ENCODE measurements around the gene COX6B2. TPM values are rescaled to one million over a fixed set of nuclear protein-coding genes. Genes with fewer than 3 reads are reported as not detected.

COX6B2 gene
- total RNA-seq, 1 experiment from 2014 or later: 0.80 TPM

DNA sequence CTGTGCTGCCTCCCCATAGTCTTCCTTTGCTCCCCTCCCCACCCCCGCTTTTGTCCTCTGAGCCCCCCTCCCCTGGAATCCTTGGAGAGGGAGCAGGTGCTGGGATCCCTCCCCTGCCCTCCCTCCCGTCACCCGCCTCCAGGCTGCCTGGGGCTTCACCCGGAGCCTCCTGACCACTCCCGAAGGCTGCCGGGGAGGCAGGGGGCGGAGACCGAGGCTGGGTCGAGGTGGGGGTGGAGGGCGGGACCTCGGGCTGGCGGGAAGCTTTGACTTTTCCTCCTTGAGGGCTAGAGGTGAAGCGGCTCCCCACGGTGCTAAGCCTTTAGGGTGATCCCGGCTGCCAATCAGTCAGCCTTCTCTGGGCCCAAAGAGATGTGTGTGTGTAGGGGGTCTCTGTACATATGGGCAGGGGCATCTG lies 13.3 kb downstream of the COX6B2 start:
- H3K4me1 ChIP-seq (ENCODE audit: insufficient read depth, low read length): peaks cover 27% of the 10 kb centered on the region
- no peaks in the 10 kb centered on the region for H3K27me3 ChIP-seq (ENCODE audit: low read length)
- no peaks in the 10 kb centered on the region for H4K20me1 ChIP-seq (ENCODE audit: low read length)
- ATAC-seq (no peak), DNase-seq (peak; percentile 62)
- H3K4me2 ChIP-seq (ENCODE audit: low read length): peak overlapping the region; percentile 97
- no peak for TF ChIP-seq EZH2phosphoT487 (IDR thresholded peaks at IDR 0.05; ENCODE audit: borderline replicate concordance, low read length)
- TF ChIP-seq, protein P1, sequence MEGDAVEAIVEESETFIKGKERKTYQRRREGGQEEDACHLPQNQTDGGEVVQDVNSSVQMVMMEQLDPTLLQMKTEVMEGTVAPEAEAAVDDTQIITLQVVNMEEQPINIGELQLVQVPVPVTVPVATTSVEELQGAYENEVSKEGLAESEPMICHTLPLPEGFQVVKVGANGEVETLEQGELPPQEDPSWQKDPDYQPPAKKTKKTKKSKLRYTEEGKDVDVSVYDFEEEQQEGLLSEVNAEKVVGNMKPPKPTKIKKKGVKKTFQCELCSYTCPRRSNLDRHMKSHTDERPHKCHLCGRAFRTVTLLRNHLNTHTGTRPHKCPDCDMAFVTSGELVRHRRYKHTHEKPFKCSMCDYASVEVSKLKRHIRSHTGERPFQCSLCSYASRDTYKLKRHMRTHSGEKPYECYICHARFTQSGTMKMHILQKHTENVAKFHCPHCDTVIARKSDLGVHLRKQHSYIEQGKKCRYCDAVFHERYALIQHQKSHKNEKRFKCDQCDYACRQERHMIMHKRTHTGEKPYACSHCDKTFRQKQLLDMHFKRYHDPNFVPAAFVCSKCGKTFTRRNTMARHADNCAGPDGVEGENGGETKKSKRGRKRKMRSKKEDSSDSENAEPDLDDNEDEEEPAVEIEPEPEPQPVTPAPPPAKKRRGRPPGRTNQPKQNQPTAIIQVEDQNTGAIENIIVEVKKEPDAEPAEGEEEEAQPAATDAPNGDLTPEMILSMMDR (conservative IDR thresholded peaks at IDR 0.05; ENCODE audit: low read depth, low read length): no peak
- no peak for TF ChIP-seq EZH2 (IDR thresholded peaks at IDR 0.05; ENCODE audit: low read length, unreplicated experiment)
- CTCF ChIA-PET: interaction anchor here (0.5 to 0.7 kb wide), 2 partner anchors 13 to 43 kb away, joined by 3 to 12 read pairs; partner anchors contain the start of gene TMEM238
- peak overlapping the region; percentile 88 for H3K9ac ChIP-seq (ENCODE audit: low read length)
- H3F3A ChIP-seq (ENCODE audit: low read length, unreplicated experiment): no peaks in the 10 kb centered on the region
- H3K9me2 ChIP-seq (replicated peaks; ENCODE audit: low read length): no peaks in the 10 kb centered on the region
- intact Hi-C loops (cut with micrococcal nuclease): no loop called here
- peaks cover 11% of the 10 kb centered on the region for H3K79me2 ChIP-seq (ENCODE audit: low read length)
- no peak overlapping the region; the same call in 1 of the 2 replicates for H2AFZ ChIP-seq (ENCODE audit: low read length)
- H3K9me3 ChIP-seq (ENCODE audit: low read length): no peaks in the 10 kb centered on the region
- POLR2A ChIA-PET (ENCODE audit: unreplicated experiment): interaction anchor here (0.6 kb wide), 1 partner anchor 14 kb away, joined by 3 read pairs; no protein-coding TSS in a partner anchor
- peak overlapping the region; percentile 80 for H3K4me3 ChIP-seq (ENCODE audit: low read length)
- BruUV-seq (replicated peaks): no TSS peak
- 0 out of 2 replicates have a peak overlapping the region, but pooled peaks have one; percentile 38 for H3K27ac ChIP-seq (ENCODE audit: low read length)
- H3K36me3 ChIP-seq (ENCODE audit: low read depth, low read length): no peaks in the 10 kb centered on the region

DNA sequence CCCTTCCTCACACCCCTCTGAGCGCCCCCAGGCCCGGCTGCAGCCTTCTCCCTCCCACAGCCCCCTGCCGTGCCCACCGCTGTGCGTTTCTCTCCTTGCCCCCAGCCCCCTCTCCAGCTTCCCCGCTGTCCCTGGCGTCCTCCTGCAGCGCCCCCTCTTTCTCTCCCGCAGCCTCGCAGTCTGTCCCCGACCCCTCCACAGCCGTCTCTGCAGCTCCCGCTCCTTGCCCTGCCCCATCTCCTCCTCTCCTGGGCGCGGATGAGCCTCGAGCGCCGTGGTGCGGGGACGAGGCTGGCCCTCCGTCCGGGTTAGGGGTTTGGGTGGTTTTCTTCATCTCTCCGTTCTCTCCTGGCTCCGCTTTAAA lies 13.8 kb downstream of the COX6B2 start:
- H3K79me2 ChIP-seq (ENCODE audit: low read length): peaks cover 11% of the 10 kb centered on the region
- H3K9me3 ChIP-seq (ENCODE audit: low read length): no peaks in the 10 kb centered on the region
- no peaks in the 10 kb centered on the region for H3K27me3 ChIP-seq (ENCODE audit: low read length)
- ATAC-seq (no peak), DNase-seq (no peak)
- peak overlapping the region; percentile 97 for H3K4me2 ChIP-seq (ENCODE audit: low read length)
- BruUV-seq (replicated peaks): no TSS peak
- peak overlapping the region; percentile 38 for H3K27ac ChIP-seq (ENCODE audit: low read length)
- H3K4me1 ChIP-seq (ENCODE audit: insufficient read depth, low read length): peaks cover 26% of the 10 kb centered on the region
- H4K20me1 ChIP-seq (ENCODE audit: low read length): no peaks in the 10 kb centered on the region
- ChIA-PET CTCF (no interaction called here), POLR2A (ENCODE audit: unreplicated experiment) (no interaction called here)
- H3K4me3 ChIP-seq (ENCODE audit: low read length): peak overlapping the region; percentile 80
- TF ChIP-seq EZH2phosphoT487 (IDR thresholded peaks at IDR 0.05; ENCODE audit: borderline replicate concordance, low read length): no peak
- TF ChIP-seq, protein P1 (conservative IDR thresholded peaks at IDR 0.05; ENCODE audit: low read depth, low read length): peak; percentile 44
- no peak for TF ChIP-seq EZH2 (IDR thresholded peaks at IDR 0.05; ENCODE audit: low read length, unreplicated experiment)
- intact Hi-C loops (cut with micrococcal nuclease): no loop called here
- no peaks in the 10 kb centered on the region for H3K36me3 ChIP-seq (ENCODE audit: low read depth, low read length)
- no peaks in the 10 kb centered on the region for H3F3A ChIP-seq (ENCODE audit: low read length, unreplicated experiment)
- peak overlapping the region; percentile 88 for H3K9ac ChIP-seq (ENCODE audit: low read length)
- H3K9me2 ChIP-seq (replicated peaks; ENCODE audit: low read length): no peaks in the 10 kb centered on the region
- H2AFZ ChIP-seq (ENCODE audit: low read length): no peak overlapping the region; the same call in 1 of the 2 replicates

All from PC-3 (cell line).